MCF 10A (cell line): Measurements from ENCODE around the gene KRT38. TPM values are rescaled to one million over a fixed set of nuclear protein-coding genes. Genes with fewer than 3 reads are reported as not detected.

Source experiments
- BruUV-seq: library from RNA; stranded (reverse); fragments of 400-500 nt; replicated peaks from 2 replicates; lab custom pipeline; 2021; lab: Mats Ljungman, UMichigan
- CTCF ChIA-PET: fragments of 300-600 bp; sonication (Branson Sonifier 250); formaldehyde crosslinking; extraction: SDS; loops from one replicate; lab custom pipeline; 2021; ENCODE audit warnings: antibody characterized with exemption, inconsistent platforms; lab: Yijun Ruan, JAX
- POLR2A ChIA-PET: fragments of 300-600, 350-650 bp; sonication (Branson Sonifier 250); formaldehyde crosslinking; extraction: SDS; loops from one replicate; lab custom pipeline; 2020; ENCODE audit warnings: antibody characterized with exemption, inconsistent platforms; lab: Yijun Ruan, JAX
- DNase-seq: peaks from one replicate; pipeline ENCODE4 v3.0.0-alpha.2; 2018; ENCODE audit not compliant: unreplicated experiment
- H3K27ac Mint-ChIP-seq: one replicate; pipeline ENCODE4 v1.8.0; 2022; ENCODE audit warnings: mild to moderate bottlenecking, low read depth, mixed read lengths; ENCODE audit not compliant: unreplicated experiment
- H3K27me3 Mint-ChIP-seq: one replicate; pipeline ENCODE4 v1.8.0; 2022; ENCODE audit warnings: mixed read lengths; ENCODE audit not compliant: insufficient read depth, unreplicated experiment
- H3K36me3 Mint-ChIP-seq: one replicate; pipeline ENCODE4 v1.8.0; 2022; ENCODE audit warnings: mild to moderate bottlenecking, moderate library complexity, mixed read lengths; ENCODE audit not compliant: insufficient read depth, unreplicated experiment
- H3K4me1 Mint-ChIP-seq: one replicate; pipeline ENCODE4 v1.8.0; 2022; ENCODE audit warnings: mixed read lengths; ENCODE audit not compliant: insufficient read depth, unreplicated experiment
- H3K4me3 Mint-ChIP-seq: one replicate; pipeline ENCODE4 v1.8.0; 2022; ENCODE audit warnings: mild to moderate bottlenecking, moderate library complexity, mixed read lengths; ENCODE audit not compliant: unreplicated experiment
- H3K9me3 Mint-ChIP-seq: one replicate; pipeline ENCODE4 v1.8.0; 2022; ENCODE audit warnings: mixed read lengths; ENCODE audit not compliant: unreplicated experiment
- CTCF ChIP-seq: fragments of 200-600 bp; IDR thresholded peaks from one replicate; pipeline ENCODE4 v1.8.0; 2022; ENCODE audit warnings: antibody characterized with exemption, mild to moderate bottlenecking; ENCODE audit not compliant: unreplicated experiment
- intact Hi-C: fragments of 100-400 bp; cut with micrococcal nuclease; formaldehyde crosslinking; loops from 2 replicates; pipeline ENCODE4 v1.14.1; 2022
- total RNA-seq: library from RNA; stranded (reverse); gene quantifications from 2 replicates; pipeline ENCODE4 v1.2.3, GENCODE V29; 2022

Gene KRT38
- total RNA-seq, 1 experiment from 2014 or later = not detected

GRCh38 chr17:41455236-41455635, 14.5 kb upstream of the KRT38 start:
- H3K27ac Mint-ChIP-seq = no peak overlapping the region
- H3K9me3 Mint-ChIP-seq = no peaks in the 10 kb centered on the region
- H3K4me3 Mint-ChIP-seq = no peak overlapping the region
- no TSS peak for BruUV-seq
- intact Hi-C loops = no loop called here
- DNase-seq = peak; percentile 38
- POLR2A ChIA-PET = no interaction called here
- CTCF ChIA-PET = no interaction called here
- peaks cover 48% of the 10 kb centered on the region for H3K27me3 Mint-ChIP-seq
- H3K4me1 Mint-ChIP-seq = peaks cover 6% of the 10 kb centered on the region
- no peaks in the 10 kb centered on the region for H3K36me3 Mint-ChIP-seq
- TF ChIP-seq CTCF = no peak

- H3K27ac Mint-ChIP-seq = no peak overlapping the region
- H3K36me3 Mint-ChIP-seq = no peaks in the 10 kb centered on the region
- no peak for TF ChIP-seq CTCF
- no peak for DNase-seq
- ChIA-PET CTCF (no interaction called here), POLR2A (interaction anchor here (1.3 kb wide), 1 partner anchor 27 kb away, joined by 6 read pairs; no protein-coding TSS in a partner anchor)
- intact Hi-C loops = no loop called here
- H3K4me3 Mint-ChIP-seq = no peak overlapping the region
- H3K9me3 Mint-ChIP-seq = no peaks in the 10 kb centered on the region
- peaks cover 34% of the 10 kb centered on the region for H3K27me3 Mint-ChIP-seq
- BruUV-seq = no TSS peak
- H3K4me1 Mint-ChIP-seq = peaks cover 11% of the 10 kb centered on the region
Measured at GRCh38 chr17:41453066-41453465, 12.3 kb upstream of the KRT38 start.

- H3K4me3 Mint-ChIP-seq = no peak overlapping the region
- H3K36me3 Mint-ChIP-seq = no peaks in the 10 kb centered on the region
- POLR2A ChIA-PET = interaction anchor here (1.2 to 1.3 kb wide), 2 partner anchors 27 to 95 kb away, joined by 3 to 6 read pairs; no protein-coding TSS in a partner anchor
- H3K9me3 Mint-ChIP-seq = no peaks in the 10 kb centered on the region
- H3K27me3 Mint-ChIP-seq = peaks cover 27% of the 10 kb centered on the region
- H3K4me1 Mint-ChIP-seq = peaks cover 11% of the 10 kb centered on the region
- intact Hi-C loops = no loop called here
- TF ChIP-seq CTCF = no peak
- BruUV-seq = no TSS peak
- no peak for DNase-seq
- H3K27ac Mint-ChIP-seq = no peak overlapping the region
- CTCF ChIA-PET = no interaction called here
Measured at GRCh38 chr17:41452281-41452680, 11.5 kb upstream of the KRT38 start.

- intact Hi-C loops = no loop called here
- no peak for DNase-seq
- no peak overlapping the region for H3K4me3 Mint-ChIP-seq
- H3K36me3 Mint-ChIP-seq = no peaks in the 10 kb centered on the region
- peaks cover 11% of the 10 kb centered on the region for H3K4me1 Mint-ChIP-seq
- POLR2A ChIA-PET = interaction anchor here (0.7 to 1.2 kb wide), 2 partner anchors 11 to 96 kb away, joined by 3 to 4 read pairs; partner anchors contain the start of gene KRT38
- no peaks in the 10 kb centered on the region for H3K9me3 Mint-ChIP-seq
- no peak for TF ChIP-seq CTCF
- BruUV-seq = no TSS peak
- H3K27me3 Mint-ChIP-seq = peaks cover 27% of the 10 kb centered on the region
- no peak overlapping the region for H3K27ac Mint-ChIP-seq
- CTCF ChIA-PET = no interaction called here
Measured at GRCh38 chr17:41451154-41451728, 10.5 kb upstream of the KRT38 start.
